HG03066 (cell line): ENCODE measurements around the gene TCHHL1.
"Not testable (repeated sequence)": the region's sequence is repeated elsewhere in the genome, so short reads cannot be mapped to it uniquely, and the experiment has no call there.

Source experiments
- ATAC-seq: cut with Tn5 transposase; IDR thresholded peaks from one replicate; pipeline ENCODE4 v1.9.1; 2021; ENCODE audit warnings: low read depth; ENCODE audit not compliant: unreplicated experiment

The TCHHL1 gene

DNA sequence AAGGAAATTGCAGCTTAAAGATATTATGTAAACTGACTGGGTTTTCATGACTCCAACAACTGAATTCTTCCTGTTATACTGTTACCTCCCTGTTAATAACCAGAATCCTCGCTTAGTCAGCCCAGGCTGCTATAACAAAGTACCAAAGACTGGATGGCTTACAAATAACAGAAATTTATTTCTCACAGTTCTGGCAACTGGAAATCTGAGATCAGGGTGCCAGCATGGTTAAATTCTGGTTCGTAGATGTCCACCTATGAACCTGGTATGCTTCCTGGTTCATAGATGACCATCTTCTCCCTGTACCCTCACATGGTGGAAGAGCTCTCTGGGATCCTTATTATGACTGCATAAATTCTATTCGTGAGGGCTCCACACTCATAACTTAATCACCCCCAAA is 8.1 kb upstream of the TCHHL1 start:
- no peak for ATAC-seq

DNA sequence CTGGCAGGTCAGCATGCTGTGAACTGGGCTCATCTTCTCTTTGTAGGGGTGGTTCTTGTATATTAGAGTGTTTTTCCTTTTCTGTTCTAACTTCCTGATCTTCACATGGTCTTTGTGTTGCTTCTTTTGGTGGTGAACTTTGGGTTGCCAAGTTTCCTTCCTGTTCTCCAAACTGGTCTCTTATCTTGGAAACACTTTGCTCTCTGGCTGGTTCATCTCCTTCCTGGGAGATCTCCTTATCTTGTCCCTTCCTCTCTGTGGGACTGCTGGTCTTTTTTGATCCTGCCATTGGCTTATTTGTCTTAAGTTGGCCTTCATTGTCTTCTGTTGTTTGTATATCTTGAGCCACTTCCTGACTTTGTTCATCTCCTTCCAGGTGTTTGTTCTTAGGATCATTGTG is 2.1 kb downstream of the TCHHL1 start:
- ATAC-seq = no peak

DNA sequence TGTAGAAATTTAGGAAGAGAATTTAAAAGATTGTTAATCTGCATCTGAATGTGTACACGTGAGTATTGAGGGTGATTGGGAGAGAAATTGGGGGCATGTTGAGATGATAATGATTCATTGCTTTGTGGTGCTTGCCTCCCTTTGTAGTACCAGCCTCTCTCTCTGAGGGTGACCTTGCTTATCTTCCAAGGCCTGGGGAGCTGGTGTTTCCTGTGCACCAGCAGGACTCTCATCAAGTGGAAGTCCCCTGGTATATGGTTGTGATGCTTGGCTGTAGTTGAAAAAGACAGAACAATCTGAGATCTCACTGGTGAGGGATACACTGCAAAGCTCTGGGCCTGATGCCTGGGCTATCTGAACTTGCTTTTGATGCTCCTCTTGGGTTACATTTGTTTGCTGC is 4.0 kb downstream of the TCHHL1 start:
- ATAC-seq = no peak

DNA sequence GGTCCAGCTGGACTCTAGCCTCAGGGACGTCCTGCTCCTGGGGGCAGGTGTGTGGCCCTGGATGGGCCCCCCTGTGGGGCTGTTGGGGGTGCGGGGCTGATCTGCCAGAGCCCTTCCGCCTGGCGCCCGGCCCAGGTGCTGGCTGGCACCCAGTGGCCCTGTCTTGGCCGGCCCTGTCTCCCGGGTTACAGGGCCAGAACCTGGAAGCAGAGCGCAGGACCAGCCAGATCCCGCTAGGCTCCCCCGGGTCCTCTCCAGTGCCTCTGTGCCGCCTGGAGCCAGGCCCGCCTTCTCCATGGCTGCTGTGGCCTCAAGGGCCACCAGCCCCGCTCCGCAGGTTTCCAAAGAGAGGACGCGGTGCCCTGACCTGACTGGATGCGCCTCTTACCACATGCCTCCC is 7.8 kb downstream of the TCHHL1 start:
- ATAC-seq = not testable (repeated sequence)

DNA sequence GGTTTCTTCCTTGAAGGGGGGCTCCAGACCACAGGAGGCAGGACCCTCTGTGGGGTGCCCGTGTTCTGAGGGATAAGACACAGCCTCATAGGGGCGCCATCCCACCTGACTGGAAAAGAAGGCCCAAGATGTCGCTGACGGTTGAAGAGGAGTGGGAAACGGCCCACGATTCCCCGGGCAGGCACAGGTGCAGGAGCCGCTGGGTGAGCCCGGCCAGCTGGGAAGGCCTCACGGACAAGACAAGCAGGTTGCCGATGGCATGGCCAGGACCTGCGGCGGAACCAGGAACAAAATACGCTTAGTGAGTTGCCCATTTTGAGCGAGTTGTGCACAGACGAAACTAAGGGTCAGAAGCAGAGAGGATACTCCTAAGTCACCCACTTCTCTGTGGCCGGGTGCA is 8.4 kb downstream of the TCHHL1 start:
- not testable (repeated sequence) for ATAC-seq

DNA sequence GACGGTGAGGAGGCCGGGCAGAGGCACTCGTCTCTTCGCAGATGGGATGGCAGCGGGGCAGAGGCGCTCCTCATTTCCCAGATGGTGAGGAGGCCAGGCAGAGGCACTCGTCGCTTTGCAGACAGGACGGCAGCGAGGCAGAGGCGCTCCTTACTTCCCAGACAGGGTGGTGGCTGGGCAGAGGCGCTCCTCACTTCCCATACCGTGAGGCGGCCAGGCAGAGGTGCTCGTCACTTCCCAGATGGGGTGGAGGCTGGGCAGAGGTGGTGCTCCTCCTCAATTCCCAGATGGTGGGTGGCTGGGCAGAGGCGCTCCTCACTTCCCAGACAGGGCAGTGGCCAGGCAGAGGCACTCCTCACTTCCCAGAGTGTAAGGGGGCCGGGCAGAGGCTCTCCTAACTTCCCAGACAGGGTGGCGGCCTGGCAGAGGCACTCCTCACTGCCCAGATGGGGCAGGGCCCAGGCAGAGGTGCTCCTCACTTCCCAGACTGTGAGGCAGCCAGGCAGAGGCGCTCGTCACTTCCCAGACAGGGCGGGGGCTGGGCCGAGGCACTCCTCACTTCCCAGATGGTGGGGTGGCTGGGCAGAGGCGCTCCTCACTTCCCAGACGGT is 9.9 kb downstream of the TCHHL1 start:
- no peak for ATAC-seq

DNA sequence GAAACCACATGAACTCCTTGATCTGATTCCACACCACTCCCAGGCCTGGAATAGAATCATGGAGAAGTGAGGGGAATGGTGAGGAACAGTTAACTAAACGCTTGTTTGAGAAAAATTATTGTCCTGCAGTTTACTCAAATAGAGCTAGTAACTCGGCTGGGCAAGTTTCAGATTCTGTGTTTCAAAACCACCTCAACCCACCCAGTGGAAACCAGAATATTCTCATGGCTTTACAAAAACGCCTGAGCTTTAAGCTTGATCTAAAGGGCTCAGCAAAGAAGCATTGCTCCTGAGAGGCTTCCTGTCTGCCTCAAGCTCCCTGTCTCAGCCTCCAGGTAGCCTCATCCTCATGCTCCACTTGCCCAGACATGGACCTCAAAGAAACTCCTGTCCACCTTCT is 16.6 kb downstream of the TCHHL1 start:
- ATAC-seq = no peak

DNA sequence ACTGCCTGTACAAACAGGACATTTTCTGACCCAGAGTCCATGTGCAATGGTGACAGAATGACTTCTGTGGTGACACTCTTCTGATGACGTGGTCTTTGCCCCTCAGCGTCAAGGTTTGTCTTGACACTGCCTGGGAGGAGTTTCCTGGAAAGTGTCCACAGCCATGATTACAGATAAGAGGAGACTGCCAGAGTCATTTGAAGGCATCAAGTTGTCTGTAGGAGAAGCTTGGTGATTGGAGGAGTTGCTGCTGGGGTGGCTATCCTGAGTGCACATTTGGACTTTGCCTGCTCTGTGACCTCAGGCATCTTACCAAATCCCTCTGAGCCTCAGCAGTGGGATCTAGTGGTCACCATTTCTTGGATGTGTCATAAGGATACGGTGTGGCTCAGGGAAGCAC is 17.7 kb downstream of the TCHHL1 start:
- no peak for ATAC-seq

DNA sequence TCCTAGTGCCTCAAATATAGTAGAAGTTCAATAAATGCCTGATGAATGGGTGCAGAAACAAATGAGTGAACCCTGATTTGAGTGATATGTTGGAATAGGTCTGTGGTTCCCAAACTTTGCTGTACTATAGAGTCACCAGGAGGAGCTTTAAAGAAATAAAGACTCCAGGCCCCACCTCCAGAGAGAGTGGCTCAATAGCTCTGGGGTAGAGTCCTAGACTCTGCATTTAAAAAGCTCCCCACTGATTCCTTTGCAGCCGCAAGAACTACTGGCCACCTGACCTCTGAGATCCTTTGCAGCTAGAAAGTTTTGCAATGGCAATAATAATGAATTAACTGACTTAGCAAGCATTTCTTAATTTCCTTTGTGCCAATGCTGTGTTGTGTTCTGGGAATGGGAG is 20.9 kb downstream of the TCHHL1 start:
- ATAC-seq = no peak

DNA sequence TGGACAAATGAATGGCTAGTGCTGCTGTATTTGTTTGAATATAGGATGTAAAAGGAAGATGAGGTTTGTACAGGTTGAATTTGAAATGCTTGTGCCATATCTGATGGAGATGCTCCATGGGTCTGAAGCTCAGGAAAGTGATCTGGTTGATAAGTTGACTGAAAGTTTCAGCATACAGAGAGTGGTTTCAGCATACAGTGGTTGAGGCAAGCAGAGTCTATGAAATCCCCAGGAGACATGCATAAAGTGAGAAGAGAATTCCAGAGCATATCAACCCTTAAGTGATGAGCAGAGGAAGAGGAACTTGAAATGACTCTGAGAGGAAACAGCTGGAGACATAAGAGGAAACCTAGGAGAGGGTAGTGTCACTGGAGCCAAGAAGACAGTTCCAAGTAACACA is 21.7 kb downstream of the TCHHL1 start:
- no peak for ATAC-seq

DNA sequence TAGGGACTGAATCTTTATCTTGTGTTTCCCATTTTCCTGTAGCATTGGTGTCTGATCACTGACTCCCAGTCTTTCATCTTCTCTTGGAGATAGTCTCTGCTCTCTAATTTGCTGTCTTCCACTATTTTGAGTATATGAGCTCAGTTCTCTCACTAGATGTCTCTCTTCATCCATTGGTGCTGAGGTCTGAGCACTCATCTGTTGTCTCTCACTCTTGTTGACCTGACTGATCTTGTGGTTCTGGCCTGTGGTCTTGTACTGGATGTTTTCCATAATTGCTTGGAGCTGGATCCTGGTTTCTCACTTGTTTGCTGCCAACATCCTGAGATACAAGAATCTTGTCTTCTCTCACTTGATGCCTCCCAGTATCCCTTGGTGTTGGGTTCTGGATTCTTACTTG is 26.9 kb downstream of the TCHHL1 start:
- ATAC-seq = no peak

DNA sequence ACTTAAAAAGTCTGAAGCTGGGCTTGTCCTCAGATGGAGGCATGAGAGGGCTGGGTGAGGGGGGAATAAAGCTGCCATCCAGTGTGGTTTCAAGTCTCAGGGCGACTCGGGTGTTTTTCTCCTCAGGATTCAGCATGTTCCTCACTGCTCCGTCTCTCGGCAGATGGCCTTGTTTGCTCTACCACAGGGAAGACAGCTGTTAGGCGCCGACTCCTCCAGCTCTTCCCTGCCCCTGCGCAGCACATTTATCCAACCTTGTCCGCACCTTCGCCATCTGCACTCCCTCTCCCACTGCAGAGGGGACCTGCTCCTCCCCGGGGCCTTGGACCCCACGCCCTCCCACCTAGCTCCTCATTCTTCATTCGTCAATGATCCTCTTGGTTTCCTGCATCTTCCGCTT is 35.5 kb downstream of the TCHHL1 start:
- ATAC-seq = no peak

DNA sequence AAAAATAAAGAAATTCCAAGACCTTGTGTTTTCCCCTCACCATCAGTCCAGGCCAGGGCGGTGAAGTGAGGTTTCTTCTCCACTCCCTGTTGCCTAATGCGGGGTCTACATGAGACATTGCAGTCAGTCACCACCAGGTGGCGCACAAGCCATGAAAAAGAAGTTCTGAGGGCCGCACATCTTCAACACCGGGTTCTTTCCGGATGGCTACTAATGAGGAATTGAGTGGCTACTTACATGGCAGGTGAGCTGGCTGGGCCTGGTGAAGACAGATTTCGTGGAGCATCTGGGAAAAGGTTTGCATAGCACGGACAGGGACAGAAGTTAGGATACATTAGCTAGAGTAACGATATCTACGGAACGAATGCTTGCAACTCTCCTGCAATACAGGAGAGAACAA is 36.3 kb downstream of the TCHHL1 start:
- ATAC-seq = no peak

DNA sequence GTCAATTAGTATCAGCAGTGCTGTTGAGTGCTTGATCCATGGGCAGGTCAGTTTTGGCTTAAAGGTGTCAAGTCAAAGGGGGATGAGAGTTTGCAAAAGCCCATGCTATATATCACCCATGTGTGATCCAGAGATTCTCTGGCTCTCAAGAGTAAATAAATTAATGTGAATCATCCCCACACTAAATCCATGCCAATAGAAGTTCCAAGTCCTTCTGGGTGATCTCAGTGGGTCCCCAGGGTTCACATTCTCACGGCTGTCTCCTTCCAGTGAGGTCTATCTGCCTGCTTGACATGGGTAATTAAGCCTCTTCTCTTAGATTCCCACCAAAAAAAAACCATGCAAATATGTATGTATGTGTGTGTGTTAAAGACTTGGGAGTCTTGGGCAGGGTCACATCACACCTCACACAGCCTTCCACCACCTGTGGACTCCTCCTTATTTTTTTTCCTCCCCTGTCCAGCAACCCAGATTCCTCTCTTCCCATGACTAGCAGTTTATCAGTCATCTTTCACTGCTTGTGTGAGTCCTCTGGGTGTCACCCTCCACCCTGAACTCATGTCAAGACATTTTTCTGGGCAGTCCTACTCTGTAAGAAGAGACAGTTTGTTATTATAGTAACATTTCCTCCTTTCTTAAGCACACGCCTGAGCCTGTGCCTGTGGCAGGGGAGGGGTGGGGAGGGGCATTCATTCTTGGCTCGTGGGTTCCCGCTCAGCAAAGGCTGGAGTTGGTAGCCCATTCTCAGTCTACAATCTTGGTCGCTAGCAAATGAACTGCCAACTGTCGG is 37.8 kb downstream of the TCHHL1 start:
- no peak for ATAC-seq

DNA sequence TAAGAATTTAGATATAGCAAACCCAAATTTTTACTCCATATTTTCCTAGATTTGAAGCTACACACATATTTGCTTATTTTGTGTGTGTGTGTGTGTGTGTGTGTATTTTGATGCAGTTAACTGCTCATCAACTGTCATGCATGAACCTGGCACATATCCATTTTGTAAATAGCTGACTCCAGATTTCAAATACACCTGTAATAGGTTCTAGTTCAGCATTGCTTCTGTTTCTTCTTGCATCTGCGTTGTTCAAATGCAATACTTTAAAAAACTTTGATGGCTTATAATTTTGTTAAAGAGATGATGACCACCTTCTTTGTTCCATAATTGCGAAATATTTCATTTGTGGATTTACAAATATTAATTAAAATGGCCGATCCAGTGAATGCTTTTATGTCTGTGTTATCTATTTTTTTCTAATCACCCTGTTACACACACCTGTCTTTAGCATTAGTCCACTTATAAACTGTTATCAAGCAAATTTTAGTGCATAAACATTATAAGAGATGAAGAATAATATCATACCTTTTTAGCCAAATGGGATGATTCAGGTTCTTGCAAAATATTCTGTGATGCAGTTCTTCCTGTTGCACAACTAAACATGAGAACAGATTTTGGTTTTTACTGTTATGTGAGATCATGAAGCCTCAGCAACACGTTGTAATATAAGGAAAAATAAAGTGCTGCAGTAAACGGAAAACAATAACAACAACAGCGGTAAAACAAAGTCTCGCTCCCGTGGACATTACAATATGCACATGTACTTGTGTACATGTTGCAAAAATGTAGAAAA is 39.4 kb downstream of the TCHHL1 start:
- ATAC-seq = no peak

DNA sequence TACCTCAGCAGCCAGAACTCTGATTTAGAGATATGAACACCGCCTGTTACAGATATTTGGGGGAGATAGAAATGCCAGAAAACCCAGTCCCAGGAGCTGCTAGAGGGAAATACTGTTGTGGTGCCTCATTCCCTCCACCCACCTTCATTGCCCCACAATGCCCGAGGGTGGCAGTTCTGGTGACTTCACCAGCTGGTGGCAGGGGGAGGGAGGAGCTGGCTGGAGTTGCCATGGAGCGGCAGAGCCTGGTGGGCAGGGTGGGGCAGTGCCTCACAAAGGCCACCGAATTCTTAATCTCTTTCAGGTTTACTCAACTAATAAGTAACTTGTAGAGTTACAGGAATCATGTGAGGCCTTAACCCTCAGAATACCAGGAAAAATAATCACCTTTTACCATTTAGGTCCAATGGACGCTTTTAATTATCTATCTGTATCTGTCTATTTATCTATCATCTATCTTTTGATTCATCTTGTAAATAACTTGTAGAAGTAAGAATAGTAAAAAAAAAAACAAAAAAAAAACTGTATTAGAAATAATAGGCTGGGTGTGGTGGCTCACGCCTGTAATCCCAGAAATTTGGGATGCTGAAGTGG is 40.4 kb downstream of the TCHHL1 start:
- ATAC-seq = peak; percentile 5

DNA sequence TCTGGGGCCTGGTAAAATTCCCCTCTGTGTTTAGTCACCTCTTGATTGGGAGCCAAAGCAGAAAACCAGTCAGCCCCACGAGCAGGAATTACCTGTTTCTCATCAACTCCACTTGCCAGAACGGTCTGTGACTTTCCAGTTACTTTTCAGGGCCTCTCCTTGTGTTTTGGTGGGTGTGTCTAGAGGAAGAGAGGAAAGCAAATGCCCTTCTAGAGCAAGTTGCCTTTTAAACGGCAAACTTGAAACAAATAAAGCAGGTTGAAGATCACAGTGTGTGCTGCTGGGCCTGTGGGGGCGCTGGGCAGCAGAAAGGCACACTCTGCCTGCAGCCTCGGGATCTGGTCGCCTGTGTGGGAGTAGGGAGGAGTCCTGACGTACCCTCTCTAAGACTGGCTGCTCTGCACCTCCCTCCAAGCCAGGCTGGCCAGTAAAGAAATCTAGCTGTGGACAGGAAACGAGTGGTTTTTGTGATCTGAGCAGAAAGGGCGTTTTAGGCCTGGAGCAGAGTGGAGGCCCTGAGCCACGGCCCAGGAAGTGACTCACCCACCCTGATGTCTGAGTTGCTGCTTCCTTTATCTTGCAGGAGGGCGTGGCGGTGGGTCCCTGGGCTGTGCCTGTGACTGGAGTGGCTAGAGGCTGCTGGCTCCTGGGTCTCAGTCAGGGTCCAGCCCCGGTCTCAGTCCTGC is 41.0 kb downstream of the TCHHL1 start:
- peak; percentile 94 for ATAC-seq

DNA sequence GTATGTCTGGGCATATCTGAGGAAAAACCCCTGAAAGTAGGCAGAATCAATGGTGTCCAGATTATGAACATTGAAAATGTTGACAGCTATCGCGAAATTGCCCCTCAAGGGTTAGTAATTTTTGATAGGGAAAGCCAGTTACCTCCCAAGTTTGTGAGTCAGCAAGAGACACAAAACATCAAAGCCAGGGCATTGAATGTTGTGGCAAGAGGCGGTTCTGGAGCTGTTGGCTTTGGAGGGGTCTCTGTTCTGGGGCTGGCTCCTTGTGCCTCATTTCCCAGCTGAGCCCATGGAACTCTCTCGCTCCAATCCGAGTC is 41.5 kb downstream of the TCHHL1 start:
- ATAC-seq = no peak

DNA sequence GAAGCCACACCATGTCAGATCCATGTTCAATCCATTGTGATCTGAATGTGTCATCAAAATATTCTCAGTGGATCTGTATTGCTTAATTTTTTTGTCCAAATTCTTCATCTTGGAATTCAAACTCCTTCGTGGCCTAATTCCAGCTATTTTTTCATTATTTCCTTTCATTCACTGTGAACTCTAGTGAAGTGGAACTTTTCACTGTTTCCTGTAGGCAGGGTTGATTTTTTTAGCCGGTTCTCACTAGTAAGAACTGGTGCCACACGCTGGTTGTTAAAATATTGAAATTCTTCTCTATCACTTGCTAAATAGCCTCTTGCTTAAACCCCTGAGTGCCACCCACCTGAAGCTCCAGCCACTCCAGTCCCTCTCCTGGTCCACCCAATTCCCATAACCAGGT is 44.5 kb downstream of the TCHHL1 start:
- ATAC-seq = no peak

DNA sequence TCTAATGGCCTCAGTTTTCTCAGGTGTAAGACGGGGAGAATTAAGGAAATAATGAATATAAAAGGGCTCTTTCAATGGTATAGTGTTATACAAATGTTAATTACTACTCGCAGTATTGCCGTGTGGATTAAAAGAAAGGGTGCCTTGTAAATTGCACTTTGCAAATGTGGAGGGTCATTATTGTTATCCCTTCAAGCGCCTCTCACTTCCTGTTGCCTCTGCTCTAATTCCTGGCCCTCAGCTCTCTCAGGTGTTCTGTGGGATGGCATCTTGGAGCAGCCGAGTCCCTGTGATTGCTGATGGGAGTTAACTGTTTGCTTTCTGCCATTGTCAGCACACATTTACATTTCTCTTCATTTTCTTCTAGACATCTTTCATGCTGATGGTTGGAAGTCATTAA is 45.0 kb downstream of the TCHHL1 start:
- no peak for ATAC-seq

DNA sequence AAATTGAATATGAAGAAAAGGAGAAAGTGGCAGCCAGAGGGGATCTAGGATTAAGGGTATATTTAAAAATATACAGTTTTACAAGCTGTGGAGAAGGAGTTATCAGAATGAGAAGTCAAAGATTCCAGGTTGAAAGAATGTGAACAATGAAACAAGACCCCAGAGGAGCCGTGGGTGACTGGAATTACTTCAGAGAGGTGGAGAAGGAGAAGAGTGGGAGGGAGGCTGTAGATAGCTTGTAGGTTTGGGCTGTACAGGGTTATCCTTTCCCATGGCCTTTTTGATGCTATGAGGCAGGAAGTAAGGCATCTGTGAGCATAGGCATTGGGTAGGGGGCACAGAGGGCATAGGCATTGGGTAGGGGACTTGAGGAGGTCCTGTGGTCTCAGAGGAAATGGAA is 46.8 kb downstream of the TCHHL1 start:
- no peak for ATAC-seq
